DOHH2 (cell line): ENCODE data around the gene GAREM1.

Experiments used
- H3F3A ChIP-seq: fragments of 200-600 bp; sonication (generic), shearing (Covaris generic); 2 replicates; pipeline ENCODE4 v1.6.0; 2016; ENCODE audit warnings: antibody characterized with exemption, mild to moderate bottlenecking; ENCODE audit not compliant: control insufficient read depth, insufficient read depth
- H3K27ac ChIP-seq: fragments of 200-600 bp; sonication (generic); 2 replicates; pipeline ENCODE4 v1.5.1; 2014; ENCODE audit warnings: low read depth, mild to moderate bottlenecking, low read length, moderate library complexity
- H3K27me3 ChIP-seq: fragments of 200-600 bp; sonication (generic); 2 replicates; pipeline ENCODE4 v1.6.1; 2014; ENCODE audit warnings: mild to moderate bottlenecking, low read length, mixed read lengths; ENCODE audit not compliant: control insufficient read depth
- H3K36me3 ChIP-seq: fragments of 200-600 bp; sonication (generic); 2 replicates; pipeline ENCODE4 v1.6.1; 2014; ENCODE audit warnings: mild to moderate bottlenecking, low read length, moderate library complexity, mixed read lengths; ENCODE audit not compliant: control insufficient read depth
- H3K4me1 ChIP-seq: fragments of 200-600 bp; sonication (generic); 2 replicates; pipeline ENCODE4 v1.6.1; 2014; ENCODE audit warnings: mild to moderate bottlenecking, low read length, mixed read lengths; ENCODE audit not compliant: control insufficient read depth
- H3K4me2 ChIP-seq: fragments of 200-600 bp; sonication (generic); 2 replicates; pipeline ENCODE4 v1.6.0; 2014; ENCODE audit warnings: mild to moderate bottlenecking, low read length, moderate library complexity
- H3K4me3 ChIP-seq: fragments of 200-600 bp; sonication (generic); 2 replicates; pipeline ENCODE4 v1.5.1; 2014; ENCODE audit warnings: mild to moderate bottlenecking, low read length, mixed read lengths
- H3K79me2 ChIP-seq: fragments of 200-600 bp; sonication (generic); 2 replicates; pipeline ENCODE4 v1.6.1; 2014; ENCODE audit warnings: mild to moderate bottlenecking, low read length, mixed read lengths; ENCODE audit not compliant: control insufficient read depth
- H3K9me2 ChIP-seq: fragments of 200-600 bp; sonication (generic); replicated peaks from 2 replicates; pipeline ENCODE4 v1.6.1; 2014; ENCODE audit warnings: mild to moderate bottlenecking, low read length, mixed read lengths; ENCODE audit not compliant: control insufficient read depth
- H3K9me3 ChIP-seq: fragments of 200-600 bp; sonication (generic); 2 replicates; pipeline ENCODE4 v1.6.1; 2014; ENCODE audit warnings: antibody characterized with exemption, low read length, mixed read lengths; ENCODE audit not compliant: control insufficient read depth, insufficient read depth
- H4K20me1 ChIP-seq: fragments of 200-600 bp; sonication (generic); 2 replicates; pipeline ENCODE4 v1.6.0; 2014; ENCODE audit warnings: low read depth, mild to moderate bottlenecking, antibody characterized with exemption, low read length, moderate library complexity; ENCODE audit not compliant: control insufficient read depth, insufficient read depth
- EZH2phosphoT487 ChIP-seq: fragments of 200-600 bp; sonication (generic); IDR thresholded peaks from 2 replicates; pipeline ENCODE4 v1.6.1; 2017; ENCODE audit warnings: borderline replicate concordance, mild to moderate bottlenecking, antibody characterized with exemption, low read length, moderate library complexity, mixed read lengths
- TF ChIP-seq, protein P1 (sequence below): fragments of 200-600 bp; sonication (generic); IDR thresholded peaks from one replicate; pipeline ENCODE4 v1.5.1; 2014; ENCODE audit warnings: antibody characterized with exemption, mild to moderate bottlenecking, low read depth, low read length; ENCODE audit not compliant: poor library complexity, severe bottlenecking

Gene GAREM1

GRCh38 chr18:32298171-32298667 is 172.5 kb downstream of the GAREM1 start:
- Histone ChIP-seq H3K27me3 (no peaks in the 10 kb centered on the region), H3K36me3 (no peaks in the 10 kb centered on the region), H4K20me1 (no peaks in the 10 kb centered on the region), H3K4me3 (no peak overlapping the region), H3F3A (no peaks in the 10 kb centered on the region), H3K4me2 (no peak overlapping the region), H3K27ac (no peak overlapping the region), H3K9me2 (no peaks in the 10 kb centered on the region; the same call in 1 of the 2 replicates), H3K9me3 (no peaks in the 10 kb centered on the region), H3K4me1 (peaks cover 4% of the 10 kb centered on the region; the same call in 1 of the 2 replicates), H3K79me2 (no peaks in the 10 kb centered on the region)
- no peak for TF ChIP-seq EZH2phosphoT487
- TF ChIP-seq, protein P1, sequence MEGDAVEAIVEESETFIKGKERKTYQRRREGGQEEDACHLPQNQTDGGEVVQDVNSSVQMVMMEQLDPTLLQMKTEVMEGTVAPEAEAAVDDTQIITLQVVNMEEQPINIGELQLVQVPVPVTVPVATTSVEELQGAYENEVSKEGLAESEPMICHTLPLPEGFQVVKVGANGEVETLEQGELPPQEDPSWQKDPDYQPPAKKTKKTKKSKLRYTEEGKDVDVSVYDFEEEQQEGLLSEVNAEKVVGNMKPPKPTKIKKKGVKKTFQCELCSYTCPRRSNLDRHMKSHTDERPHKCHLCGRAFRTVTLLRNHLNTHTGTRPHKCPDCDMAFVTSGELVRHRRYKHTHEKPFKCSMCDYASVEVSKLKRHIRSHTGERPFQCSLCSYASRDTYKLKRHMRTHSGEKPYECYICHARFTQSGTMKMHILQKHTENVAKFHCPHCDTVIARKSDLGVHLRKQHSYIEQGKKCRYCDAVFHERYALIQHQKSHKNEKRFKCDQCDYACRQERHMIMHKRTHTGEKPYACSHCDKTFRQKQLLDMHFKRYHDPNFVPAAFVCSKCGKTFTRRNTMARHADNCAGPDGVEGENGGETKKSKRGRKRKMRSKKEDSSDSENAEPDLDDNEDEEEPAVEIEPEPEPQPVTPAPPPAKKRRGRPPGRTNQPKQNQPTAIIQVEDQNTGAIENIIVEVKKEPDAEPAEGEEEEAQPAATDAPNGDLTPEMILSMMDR = no peak

- no peak overlapping the region for H3K4me3 ChIP-seq
- no peaks in the 10 kb centered on the region for H3K27me3 ChIP-seq
- no peak overlapping the region for H3K27ac ChIP-seq
- H3K4me2 ChIP-seq = no peak overlapping the region
- no peaks in the 10 kb centered on the region for H3F3A ChIP-seq
- TF ChIP-seq, protein P1 = no peak
- no peak for TF ChIP-seq EZH2phosphoT487
- H3K9me3 ChIP-seq = no peaks in the 10 kb centered on the region
- H3K9me2 ChIP-seq = no peaks in the 10 kb centered on the region; the same call in 1 of the 2 replicates
- no peaks in the 10 kb centered on the region for H3K79me2 ChIP-seq
- peaks cover 4% of the 10 kb centered on the region; the same call in 1 of the 2 replicates for H3K4me1 ChIP-seq
- no peaks in the 10 kb centered on the region for H3K36me3 ChIP-seq
- no peaks in the 10 kb centered on the region for H4K20me1 ChIP-seq
Observed at GRCh38 chr18:32297579-32298170, 173.0 kb downstream of the GAREM1 start.

- Histone ChIP-seq H3K9me2 (no peaks in the 10 kb centered on the region; the same call in 1 of the 2 replicates), H3K27me3 (no peaks in the 10 kb centered on the region), H3K4me1 (peaks cover 4% of the 10 kb centered on the region; the same call in 1 of the 2 replicates), H3K4me3 (no peak overlapping the region), H3K79me2 (no peaks in the 10 kb centered on the region), H4K20me1 (no peaks in the 10 kb centered on the region), H3K4me2 (no peak overlapping the region), H3K36me3 (no peaks in the 10 kb centered on the region), H3K9me3 (no peaks in the 10 kb centered on the region), H3F3A (no peaks in the 10 kb centered on the region), H3K27ac (no peak overlapping the region)
- no peak for TF ChIP-seq EZH2phosphoT487
- TF ChIP-seq, protein P1 = no peak
Observed at GRCh38 chr18:32296851-32297250, 173.8 kb downstream of the GAREM1 start.
